GM12891 (cell line): Measurements from ENCODE around the gene GSTO2.

Experiments
- POLR2A ChIP-seq: IDR thresholded peaks from 2 replicates; pipeline ENCODE4 v1.6.1; 2011; ENCODE audit warnings: low read depth, low read length, control low read depth
- POLR2AphosphoS5 ChIP-seq: IDR thresholded peaks from 2 replicates; pipeline ENCODE4 v1.6.1; 2011; ENCODE audit warnings: low read depth, low read length, control low read depth
- TAF1 ChIP-seq: IDR thresholded peaks from 2 replicates; pipeline ENCODE4 v1.6.1; 2011; ENCODE audit warnings: low read depth, low read length, control low read depth

GRCh38 chr10:104220522-104220921 is 48.5 kb upstream of the GSTO2 start:
- TF ChIP-seq POLR2A (no peak), TAF1 (no peak), POLR2AphosphoS5 (no peak)
